ENCODE results near the gene RNF213.

The RNF213 gene

GRCh38 chr17:80389011-80389995 lies 128.7 kb downstream of the RNF213 start:
- Histone ChIP-seq H3K27ac (replicated peaks) (no peak overlapping the region), H3K27me3 (ENCODE audit: insufficient read depth, poor library complexity, severe bottlenecking) (no peaks in the 10 kb centered on the region), H3K4me3 (replicated peaks; ENCODE audit: insufficient read depth, low read length) (no peak overlapping the region)
- DNase-seq (ENCODE audit: low read depth in 1 of 2, low spot score in 1 of 2): no peak
- TF ChIP-seq REST (IDR thresholded peaks at IDR 0.05; ENCODE audit: insufficient replicate concordance, low read depth): no peak
- TF ChIP-seq CTCF (IDR thresholded peaks at IDR 0.05; ENCODE audit: insufficient read depth, low read length): no peak

- H3K27me3 ChIP-seq (ENCODE audit: insufficient read depth, poor library complexity, severe bottlenecking): no peaks in the 10 kb centered on the region
- DNase-seq (ENCODE audit: low read depth in 1 of 2, low spot score in 1 of 2): no peak
- H3K27ac ChIP-seq (replicated peaks): no peak overlapping the region
- TF ChIP-seq POLR2AphosphoS5 (IDR thresholded peaks at IDR 0.05; ENCODE audit: low read depth) (no peak), CTCF (IDR thresholded peaks at IDR 0.05; ENCODE audit: insufficient read depth, low read length) (no peak), SPI1 (IDR thresholded peaks at IDR 0.05; ENCODE audit: borderline replicate concordance, low read depth) (no peak), GABPA (IDR thresholded peaks at IDR 0.05; ENCODE audit: low read depth) (no peak), REST (IDR thresholded peaks at IDR 0.05; ENCODE audit: insufficient replicate concordance, low read depth) (no peak)
- H3K4me3 ChIP-seq (replicated peaks; ENCODE audit: insufficient read depth, low read length): no peak overlapping the region
These were observed 132.7 kb downstream of the RNF213 start for GRCh38 chr17:80393241-80393890.

- DNase-seq (ENCODE audit: low read depth in 1 of 2, low spot score in 1 of 2): no peak
- Histone ChIP-seq H3K27ac (replicated peaks) (no peak overlapping the region), H3K27me3 (ENCODE audit: insufficient read depth, poor library complexity, severe bottlenecking) (no peaks in the 10 kb centered on the region), H3K4me3 (replicated peaks; ENCODE audit: insufficient read depth, low read length) (no peak overlapping the region)
- TF ChIP-seq POLR2AphosphoS5 (IDR thresholded peaks at IDR 0.05; ENCODE audit: low read depth): no peak
- no peak for TF ChIP-seq SPI1 (IDR thresholded peaks at IDR 0.05; ENCODE audit: borderline replicate concordance, low read depth)
- no peak for TF ChIP-seq REST (IDR thresholded peaks at IDR 0.05; ENCODE audit: insufficient replicate concordance, low read depth)
- TF ChIP-seq CTCF (IDR thresholded peaks at IDR 0.05; ENCODE audit: insufficient read depth, low read length): no peak
- TF ChIP-seq GABPA (IDR thresholded peaks at IDR 0.05; ENCODE audit: low read depth): no peak
These were observed 133.3 kb downstream of the RNF213 start for GRCh38 chr17:80393961-80394360.
